Brain pericyte (primary cell): Measurements from ENCODE around the gene OR2AG1.

Experiments used
- DNase-seq: peaks from one replicate; pipeline ENCODE4 v3.0.0-alpha.2; 2012; ENCODE audit warnings: low read depth, low spot score

The OR2AG1 gene, protein sequence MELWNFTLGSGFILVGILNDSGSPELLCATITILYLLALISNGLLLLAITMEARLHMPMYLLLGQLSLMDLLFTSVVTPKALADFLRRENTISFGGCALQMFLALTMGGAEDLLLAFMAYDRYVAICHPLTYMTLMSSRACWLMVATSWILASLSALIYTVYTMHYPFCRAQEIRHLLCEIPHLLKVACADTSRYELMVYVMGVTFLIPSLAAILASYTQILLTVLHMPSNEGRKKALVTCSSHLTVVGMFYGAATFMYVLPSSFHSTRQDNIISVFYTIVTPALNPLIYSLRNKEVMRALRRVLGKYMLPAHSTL

GRCh38 chr11:6782720-6783119, at the start of gene OR2AG1:
Gene OR2AG1 (plus strand): TSS chr11:6783020. CDS start chr11:6785038, 2,018 bp downstream.
- DNase-seq = no peak

GRCh38 chr11:6733326-6734275, 49.2 kb upstream of the OR2AG1 start:
- no peak for DNase-seq

GRCh38 chr11:6734616-6735015, 48.2 kb upstream of the OR2AG1 start:
- DNase-seq = no peak

DNA sequence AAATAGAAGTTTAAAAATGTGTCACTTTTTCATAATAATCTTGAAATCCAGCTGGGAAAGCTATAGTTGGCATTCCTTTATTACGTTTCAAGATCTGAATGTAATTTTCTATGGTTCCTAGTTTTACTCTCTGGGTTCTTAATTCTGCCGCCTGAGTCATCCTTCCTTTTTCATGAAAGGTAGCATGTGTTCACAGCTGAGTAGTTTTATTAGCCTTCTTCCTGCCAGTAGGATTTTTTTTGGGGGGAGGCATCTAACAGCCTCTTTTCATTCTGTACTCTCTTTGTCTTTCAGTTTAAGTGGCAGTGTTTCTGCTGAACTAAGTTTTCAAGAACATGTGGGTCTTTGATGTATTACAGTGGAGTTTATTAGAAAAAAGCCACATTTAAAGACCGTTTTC, 47.5 kb upstream of the OR2AG1 start:
- no peak for DNase-seq

- DNase-seq = no peak
Observed at GRCh38 chr11:6736495-6737121, 46.2 kb upstream of the OR2AG1 start.

DNA sequence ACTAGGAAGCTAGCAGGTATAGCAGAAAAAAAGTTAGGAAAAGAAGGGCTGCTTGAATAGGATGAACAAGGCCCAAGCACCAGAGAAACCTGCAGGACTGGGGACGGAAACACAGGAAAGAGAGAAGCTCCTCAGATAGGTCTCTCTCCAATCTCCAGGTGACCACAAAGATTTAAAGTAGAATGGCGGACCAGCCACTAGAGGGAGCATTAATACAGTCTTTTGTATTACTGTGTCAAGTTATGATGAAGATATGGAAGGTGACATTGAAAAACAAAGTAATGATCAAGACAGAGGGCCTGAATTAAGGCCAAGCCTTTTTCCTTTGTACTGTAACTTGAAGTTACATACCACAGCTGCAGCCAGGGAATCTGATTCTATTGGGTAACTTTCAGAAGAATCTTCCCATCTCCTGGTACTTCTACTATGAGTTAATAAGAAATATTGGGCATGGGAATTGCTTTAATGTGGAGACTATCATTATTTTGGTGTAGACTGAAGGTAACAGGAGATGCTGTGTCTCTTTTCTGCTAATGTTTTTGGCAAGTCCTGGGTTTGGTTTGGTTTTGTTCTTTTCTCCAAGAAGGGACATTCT, 44.9 kb upstream of the OR2AG1 start:
- DNase-seq = no peak

DNA sequence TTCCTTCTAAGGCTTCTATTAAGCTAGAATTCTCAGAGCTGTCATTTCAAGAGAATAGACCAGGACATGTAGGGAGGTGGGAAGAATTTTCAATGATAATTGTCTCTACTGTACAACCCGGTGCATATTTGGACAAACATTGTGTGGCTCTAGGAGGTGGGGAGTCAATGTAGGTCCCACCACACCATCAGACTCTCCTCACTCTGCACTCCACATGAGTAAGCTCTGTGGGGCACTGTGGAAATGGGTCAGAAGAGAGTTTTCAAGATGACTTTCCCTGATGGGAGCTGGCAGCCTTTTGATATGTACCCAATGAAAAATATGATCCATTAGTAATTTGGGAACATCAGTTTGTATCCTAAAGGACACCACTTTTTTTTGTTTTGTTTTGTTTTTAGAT, 44.2 kb upstream of the OR2AG1 start:
- no peak for DNase-seq

GRCh38 chr11:6742260-6742659, 40.6 kb upstream of the OR2AG1 start:
- no peak for DNase-seq

- no peak for DNase-seq
Observed at GRCh38 chr11:6745018-6745417, 37.8 kb upstream of the OR2AG1 start.

GRCh38 chr11:6745465-6746015, 37.3 kb upstream of the OR2AG1 start:
- DNase-seq = no peak

- DNase-seq = no peak
Observed at GRCh38 chr11:6746086-6746618, 36.7 kb upstream of the OR2AG1 start.

GRCh38 chr11:6746626-6747025, 36.2 kb upstream of the OR2AG1 start:
- no peak for DNase-seq

DNA sequence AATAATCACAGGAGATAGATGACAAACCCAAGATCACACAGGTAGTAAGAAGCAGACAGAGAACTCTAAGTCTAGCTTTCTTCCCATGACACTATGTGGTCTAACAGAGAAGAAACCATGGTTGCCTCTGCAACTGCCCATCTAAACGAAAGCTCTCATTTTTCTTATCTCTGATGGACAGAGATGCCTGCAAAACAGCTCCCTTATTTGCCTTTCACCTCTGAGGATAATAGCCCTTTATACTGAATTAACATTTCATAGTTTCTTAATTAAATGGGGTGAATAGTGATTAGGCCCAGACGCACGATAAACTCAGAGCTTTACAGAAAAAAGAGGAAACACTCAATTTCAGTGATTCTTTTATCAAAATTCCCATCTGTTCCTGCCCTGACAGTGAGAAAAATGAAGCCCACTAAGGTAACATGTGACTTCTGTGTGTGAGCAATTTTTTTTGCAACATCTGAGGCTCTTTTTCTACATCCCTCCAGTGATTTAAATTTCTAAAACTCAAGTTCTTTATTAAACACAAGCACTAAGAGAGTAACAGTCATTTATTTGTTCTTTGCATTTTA, 35.6 kb upstream of the OR2AG1 start:
- no peak for DNase-seq

DNA sequence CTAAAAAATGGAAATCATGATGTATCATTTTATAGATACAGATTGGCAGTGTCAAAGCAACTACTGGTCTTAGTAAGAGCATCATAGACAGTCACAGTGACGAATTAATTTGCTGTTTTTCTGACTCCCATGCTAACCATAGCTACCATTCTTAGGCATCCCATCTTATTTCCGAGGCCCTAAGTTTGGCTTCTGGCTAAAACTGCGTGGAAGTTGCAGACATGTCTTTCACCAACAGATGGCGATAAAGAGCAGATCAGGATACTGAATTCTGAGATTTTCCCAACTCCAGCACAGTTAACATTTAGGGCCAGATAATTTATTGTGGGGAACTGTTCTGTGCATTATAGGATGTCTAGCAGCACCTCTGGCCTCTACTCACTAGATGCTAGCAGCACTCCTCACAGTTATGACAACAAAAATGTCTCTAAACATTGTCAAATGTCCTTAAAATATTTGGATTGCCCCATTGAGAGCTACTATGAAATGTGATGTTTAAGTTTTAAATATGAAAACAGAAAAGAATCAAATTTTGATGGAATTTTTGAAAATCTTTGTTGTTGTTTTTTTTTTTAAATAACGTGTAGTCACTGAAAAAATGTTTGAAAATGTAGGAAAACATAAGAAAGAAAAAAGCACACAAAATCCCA, 27.4 kb upstream of the OR2AG1 start:
- no peak for DNase-seq

DNA sequence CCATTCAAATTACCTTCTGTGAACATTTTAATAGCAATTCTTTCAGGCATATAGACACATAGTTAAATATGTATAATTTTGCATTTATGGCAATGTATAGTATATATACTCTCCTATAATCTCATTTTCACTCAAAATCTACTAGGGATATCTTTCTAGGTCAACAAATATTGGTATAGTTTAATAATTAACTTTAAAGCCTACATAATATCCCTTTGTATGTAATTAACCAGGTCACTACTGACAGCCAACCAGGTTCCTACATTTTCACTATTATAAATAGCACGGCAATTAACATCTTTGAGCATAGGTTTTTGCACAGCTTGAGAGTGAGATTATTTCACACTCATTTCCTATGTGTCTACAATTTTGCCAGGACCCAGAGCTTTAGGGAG, 26.9 kb upstream of the OR2AG1 start:
- no peak for DNase-seq

DNA sequence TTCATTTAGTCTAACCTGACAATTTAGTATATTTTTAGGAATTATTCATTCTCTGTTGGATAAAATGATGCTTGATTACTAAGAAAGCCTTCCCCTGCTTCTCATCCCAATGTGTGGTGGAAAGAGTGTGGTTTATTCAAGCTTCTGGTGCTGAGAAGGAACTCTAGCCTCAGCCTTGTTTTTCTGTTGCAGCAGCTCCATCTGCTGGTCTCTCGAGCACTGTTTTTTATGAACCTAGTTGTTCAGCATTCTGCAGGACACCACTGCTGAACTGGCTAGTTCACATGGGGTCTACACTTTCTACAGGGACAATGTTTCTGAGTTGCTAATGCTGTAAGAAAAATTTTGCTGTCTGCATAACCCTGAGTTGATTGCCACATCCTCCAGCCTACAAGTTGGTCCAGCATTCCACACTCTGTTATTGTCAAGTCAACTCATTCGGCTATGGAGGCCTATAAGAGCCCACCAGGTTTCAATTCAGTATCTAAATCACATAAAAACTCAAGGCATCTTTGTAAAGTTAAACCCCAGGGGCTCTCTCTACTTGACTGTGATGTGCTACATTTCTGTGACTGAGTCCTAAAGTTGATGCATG, 25.4 kb upstream of the OR2AG1 start:
- no peak for DNase-seq

GRCh38 chr11:6771926-6772893, 10.6 kb upstream of the OR2AG1 start, which contains the start of gene OR2AG2:
Gene OR2AG2 (minus strand): TSS chr11:6771976. CDS start chr11:6768957, 3,019 bp downstream.
- no peak for DNase-seq

- no peak for DNase-seq
Observed at GRCh38 chr11:6778518-6778917, 4.3 kb upstream of the OR2AG1 start.

DNA sequence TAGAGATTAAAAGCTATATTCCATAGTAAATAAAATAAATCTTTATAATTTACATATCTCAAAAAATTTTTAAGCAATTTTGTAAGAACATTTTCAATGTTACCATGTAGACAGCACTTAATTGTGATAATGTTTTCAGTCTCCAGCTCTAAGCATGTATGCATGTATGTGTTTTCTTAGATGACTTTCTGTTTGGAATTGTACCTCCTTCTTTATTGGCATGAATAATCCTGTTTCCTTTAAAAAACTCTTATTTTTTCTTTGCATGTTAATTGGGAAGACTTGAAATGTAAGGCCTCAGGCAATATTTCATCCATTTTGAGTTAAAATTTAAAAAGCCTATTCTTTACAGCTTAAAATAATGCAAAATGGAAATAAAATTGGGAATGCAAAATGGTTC, 2.0 kb upstream of the OR2AG1 start:
- DNase-seq = no peak
